GM19397 (cell line): Measurements from ENCODE around the gene ACOXL.
A peak's percentile ranks its signal among the peaks of the same experiment; 100 is the strongest.
"Not testable (repeated sequence)": the region's sequence is repeated elsewhere in the genome, so short reads cannot be mapped to it uniquely, and the experiment has no call there.

Experiments
- ATAC-seq: cut with Tn5 transposase; IDR thresholded peaks from one replicate; pipeline ENCODE4 v1.9.1; 2021; ENCODE audit warnings: mild to moderate bottlenecking, moderate library complexity; ENCODE audit not compliant: unreplicated experiment

Gene ACOXL

DNA sequence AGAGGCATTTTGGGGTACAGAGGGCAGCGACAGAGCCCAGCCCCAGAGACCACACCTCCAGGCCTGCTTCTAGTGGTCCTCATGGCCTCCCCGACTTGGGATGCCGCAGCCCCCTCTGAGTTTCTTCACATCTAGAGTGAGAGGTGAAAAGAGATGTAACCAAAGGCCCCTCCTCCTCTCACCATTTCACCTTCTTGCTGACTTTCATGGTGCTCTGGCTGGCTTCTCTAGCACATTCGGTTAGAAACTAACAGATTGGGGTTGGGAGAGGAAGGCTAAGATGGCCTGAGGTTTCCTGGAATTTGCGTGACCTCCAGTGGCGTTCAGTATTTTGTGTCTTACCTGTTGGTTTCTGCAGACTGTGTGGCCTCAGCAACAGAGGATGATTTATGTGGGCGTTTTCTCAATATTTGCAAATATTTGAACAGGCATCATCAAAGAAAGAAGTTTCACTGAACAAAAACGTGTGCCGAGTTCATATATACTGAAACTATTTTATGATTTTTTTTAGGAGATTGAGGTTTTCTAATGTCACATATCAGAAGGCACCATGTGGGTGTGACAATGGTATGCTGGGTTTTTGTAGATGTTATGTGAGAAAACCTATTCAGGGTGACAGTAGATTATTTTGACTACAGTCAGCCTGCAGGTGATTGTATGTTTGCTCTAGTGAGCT lies 318.5 kb downstream of the ACOXL start:
- ATAC-seq: no peak

DNA sequence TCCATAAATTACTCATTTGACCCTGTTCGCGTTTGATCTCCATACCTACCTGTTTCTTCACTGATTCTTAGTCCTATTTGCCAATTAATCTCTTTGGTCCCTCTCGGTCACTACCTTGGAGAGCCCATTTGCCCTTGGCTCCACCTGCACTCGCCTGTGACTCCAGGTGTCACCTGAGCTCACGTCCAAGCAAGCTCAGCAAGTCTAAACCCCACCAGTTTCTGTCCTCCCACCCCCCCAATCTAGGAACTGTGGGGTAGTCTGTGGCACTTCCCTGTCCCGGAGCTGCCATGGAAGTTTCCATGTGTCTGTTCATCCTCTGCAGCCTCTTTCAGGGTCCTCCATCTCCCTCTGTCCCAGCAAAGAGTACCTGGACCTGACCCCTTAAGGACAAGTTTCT lies 320.2 kb downstream of the ACOXL start:
- no peak for ATAC-seq

DNA sequence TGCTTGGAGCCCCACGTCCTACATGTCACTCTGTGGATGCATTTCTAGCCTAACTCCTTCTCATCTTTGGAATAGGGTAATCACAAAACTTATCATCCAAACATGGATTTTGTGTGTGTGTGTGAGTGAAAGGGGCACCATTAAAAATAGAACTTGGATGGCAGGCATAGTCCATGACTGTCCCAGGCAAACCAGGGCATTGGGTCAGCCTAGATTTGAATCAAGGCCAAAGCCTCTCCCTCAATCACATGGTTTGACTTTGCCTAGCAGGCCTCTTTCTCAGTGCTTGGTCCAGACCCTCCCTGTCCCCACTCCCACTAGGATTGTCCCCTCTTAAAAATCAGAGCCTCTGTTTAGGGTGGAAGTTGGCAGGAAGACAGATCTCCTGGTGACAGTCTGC lies 320.9 kb downstream of the ACOXL start:
- no peak for ATAC-seq

DNA sequence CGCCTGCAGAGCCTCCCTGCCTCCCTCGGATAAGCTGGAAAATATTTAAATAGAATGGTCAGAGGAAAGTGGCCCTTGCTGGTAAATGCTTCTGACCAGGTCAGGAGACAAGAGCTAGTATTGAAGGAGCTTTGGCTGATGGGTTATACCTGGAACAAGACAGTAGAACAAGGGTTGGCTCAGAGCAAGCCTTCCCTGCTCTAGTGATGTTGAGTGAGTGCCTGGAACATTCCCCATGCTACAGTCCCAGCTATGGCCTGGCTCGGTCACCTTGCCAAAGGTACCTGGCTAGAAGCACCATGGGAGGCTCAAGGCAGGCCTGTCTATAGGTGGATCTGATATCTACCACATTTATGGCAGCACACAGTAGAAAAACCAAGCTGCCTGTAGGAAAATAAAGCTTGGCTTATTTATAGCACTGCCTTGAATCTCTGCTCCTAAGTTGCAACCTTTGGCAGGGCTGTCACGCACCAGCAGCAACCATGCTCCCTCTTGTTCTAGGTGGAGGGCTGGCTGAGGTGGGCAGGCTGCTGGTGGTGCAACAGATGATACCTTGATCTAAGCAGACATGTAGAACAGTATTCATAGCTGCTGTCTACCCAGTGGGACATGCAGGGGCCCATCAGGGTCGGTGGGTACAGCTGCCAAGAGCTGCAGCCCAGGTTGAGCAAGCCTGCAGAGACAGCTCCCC lies 321.6 kb downstream of the ACOXL start:
- no peak for ATAC-seq

DNA sequence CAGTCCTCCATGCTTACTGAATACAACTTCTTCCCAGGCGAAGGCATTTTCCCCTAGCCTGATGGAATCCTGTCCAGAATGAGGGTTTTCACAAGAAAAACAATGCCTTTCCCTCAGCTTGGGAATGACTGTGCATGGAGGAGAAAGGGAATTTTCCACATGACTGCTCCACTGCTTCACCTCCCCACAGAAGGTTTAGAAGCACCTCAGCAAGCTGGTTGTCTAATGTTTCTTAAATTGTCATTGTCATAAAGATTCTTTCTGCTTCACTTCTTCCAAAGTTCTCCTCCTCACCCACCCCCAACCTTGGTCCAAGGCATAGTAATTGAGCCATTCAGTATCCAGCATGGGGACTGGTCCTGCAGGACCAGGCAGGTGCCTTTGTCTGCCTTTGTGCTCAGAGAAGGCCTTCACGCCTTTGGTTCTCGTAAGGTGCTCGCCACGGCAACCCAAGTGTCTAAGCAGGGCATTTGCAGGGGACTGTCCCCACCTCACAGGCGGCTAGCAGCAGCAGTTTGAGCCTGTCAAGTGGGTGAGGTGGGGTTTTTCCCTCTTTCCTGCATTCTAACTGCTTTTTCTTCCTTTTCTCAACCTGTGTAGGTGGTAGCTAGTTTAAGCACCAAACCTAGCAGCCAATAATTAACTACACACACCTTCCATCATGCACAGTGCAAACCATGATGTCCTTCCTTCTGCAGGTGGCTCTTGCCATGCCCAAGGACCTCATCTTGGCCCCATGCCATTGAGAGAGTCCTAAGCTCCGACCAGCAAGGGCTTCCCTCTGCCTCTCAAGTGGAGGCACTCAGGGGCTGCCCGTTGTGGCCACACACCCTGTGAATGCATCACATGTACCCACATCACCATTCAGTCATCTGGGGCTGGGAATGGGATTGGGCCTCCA lies 322.7 kb downstream of the ACOXL start:
- ATAC-seq: peak; percentile 54

DNA sequence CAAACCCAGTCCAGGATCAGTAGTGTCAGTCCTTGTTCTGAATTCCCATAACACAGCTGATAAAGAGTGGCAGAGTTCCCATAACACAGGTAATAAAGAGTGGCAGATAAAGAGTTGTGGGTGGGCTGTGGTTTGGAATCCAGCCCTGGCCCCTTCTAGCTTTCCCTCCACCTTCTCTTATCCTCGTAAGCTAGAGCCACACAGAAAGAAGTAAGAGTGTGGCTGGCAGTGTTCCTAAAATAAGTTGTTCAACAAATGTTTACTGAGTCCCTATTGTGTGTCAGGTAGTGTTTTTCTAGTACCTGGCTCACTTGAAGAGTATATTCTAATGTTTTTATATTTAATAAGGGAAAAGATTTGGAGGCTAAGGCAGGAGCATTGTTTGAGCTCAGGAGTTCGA lies 323.4 kb downstream of the ACOXL start:
- no peak for ATAC-seq

DNA sequence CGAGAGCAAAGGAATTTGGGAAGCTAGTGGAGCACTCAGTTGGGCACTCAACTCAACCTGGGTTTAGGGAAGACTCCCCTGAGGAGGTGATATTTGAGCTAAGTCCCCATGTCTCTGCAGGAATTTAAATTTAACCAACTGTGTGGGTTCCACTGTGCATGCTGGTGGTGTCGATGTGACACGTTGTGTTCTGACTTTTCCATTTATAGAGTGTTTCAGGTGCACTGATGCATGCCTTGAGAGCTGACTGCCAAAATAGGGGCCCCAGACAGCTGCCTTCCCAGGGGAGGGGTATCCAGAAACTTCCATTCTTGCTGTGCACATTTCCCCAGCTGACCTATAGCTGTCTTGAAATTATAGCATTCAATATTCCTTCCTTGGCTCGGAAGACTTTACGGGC lies 324.7 kb downstream of the ACOXL start:
- ATAC-seq: no peak

DNA sequence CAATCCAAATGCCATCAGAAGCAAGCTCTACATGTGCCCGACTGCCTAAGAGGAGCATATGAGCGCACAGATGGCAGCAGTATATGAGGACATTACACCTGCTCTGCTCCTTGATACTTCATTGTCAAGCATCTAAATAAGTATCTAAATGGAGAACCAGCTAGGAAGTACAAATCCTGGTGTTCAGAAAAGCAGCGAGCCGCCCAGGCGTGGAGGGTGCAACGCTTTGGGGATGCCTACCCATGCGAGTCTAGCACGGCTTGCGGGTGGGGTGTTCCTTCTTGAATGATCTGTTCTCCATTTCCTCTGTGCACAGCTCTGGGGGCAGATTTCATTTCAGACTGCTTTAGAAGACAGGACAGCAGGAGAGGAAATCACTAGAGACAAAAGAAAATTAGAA lies 325.3 kb downstream of the ACOXL start:
- no peak for ATAC-seq

DNA sequence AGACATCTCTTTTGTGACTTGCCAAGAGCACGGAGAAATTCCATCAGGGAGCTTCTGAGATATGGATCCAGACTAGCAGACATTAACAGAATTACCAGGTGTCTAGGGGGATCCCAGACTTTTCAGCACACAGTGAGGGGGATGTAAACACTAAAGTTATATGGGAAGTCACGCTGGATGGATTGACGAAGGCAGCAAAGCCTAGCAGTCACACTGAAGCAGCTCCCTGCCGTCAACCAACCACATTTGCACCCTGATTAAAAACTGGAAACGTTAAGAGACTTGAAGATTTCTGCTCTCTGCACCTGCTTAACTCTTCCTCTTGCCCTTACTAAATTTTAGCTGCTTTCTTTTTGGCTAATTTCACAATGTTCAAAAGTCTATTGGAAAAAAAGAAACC lies 325.9 kb downstream of the ACOXL start:
- no peak for ATAC-seq

DNA sequence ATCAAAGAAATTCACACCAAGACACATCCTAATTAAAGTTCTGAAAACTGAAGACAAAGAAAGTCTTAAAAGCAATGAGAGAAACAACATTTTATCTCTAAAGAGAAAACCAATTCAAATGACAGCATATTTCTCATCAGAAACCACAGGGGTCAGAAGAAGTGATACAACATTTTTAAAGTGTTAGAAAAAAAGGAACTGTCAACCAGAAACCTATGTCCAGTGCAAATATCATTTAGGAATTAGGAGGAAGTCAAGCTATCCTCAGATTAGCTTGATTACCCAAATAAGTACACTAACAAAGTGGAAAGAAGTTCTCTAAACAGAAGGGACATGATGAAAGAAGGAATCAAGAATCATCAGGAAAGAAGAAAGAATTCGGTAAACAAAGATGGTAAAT lies 328.8 kb downstream of the ACOXL start:
- no peak for ATAC-seq

DNA sequence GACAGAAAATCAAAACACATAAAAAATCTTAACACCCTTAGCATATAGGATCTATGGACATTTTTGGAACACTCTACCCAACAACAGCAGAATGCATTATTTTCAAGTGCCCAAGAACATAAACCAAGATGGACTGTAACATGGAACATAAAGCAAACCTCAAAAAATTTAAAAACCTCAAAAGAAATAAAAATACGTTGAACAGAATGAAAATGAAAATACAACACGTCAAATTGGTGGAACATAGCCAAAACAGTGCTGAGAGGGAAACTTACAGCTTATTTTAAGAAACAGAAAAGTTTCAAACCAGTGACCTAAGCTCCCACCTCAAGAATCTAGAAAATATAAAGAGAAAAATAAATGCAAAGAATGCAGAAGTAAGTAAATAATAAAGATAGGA lies 330.0 kb downstream of the ACOXL start:
- ATAC-seq: peak; percentile 52

DNA sequence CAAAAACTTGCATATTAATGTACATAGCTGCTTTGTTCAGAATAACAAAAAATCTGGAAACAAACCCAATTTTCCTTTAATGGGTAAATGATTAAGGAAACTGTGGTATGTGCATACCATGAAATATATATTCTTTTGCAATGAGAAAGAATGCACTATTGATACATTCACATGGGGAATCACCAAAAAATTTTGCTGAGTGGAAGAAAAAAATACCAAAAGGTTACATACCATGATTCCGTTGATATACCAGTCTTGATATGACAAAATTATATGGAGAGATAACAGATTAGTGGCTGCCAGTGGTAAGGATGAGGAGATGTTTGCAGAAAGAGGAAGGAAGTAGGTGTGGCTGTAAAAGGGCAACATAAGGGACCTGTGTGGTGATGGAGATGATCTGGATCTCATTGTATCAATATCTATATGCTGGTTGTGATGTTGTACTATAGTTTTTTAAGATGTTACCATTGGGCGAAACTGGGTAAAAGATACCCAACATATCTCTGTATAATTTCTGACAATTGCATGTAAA lies 333.8 kb downstream of the ACOXL start:
- no peak for ATAC-seq

DNA sequence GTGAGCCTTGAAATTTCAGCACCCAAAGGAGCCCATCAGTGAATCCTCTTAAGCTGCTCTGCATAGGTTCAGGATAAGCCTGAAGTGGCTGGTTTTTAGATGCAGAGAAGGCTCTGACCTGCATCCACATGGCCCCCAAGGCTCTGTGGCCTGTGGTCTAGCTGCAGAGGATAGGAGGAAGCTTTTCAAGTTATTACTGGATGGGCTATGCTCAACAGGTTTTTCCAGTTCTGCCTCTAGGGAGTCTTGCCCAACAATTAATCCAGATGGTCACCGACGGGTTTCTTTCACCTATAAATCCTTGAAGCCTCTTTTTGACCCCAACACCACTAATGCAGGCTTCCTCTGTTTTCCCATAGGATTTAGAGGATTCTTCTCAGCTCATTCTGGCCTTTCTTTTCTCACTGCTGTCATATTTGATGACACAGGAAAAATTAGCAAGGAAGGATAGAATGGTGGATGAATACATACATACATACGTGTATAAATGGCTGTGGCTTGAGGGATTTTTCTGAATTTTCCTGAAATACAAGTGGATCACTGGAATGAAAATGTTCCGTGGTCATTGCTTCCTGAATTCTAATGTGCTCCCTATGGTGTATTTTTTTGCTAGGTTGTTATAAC lies 336.2 kb downstream of the ACOXL start:
- no peak for ATAC-seq

DNA sequence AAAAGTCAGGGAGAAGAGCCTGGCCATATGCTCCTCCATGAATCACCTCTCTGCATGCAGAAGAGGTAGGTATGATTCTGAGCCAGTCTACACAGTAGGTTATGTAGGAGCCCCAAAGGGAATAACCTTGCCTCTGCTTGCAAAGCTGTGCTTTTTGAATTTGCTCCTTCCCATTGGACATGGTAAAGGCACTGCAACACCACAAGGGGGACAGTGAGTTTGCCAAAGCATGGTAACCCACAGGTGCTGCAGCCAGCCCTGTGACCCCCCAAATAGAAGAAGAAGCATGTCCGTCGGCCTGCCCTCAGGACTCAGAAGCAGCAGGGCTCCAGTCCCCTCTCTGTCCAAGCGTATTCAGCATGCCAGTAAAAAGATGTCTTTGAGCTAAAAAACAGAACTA lies 337.3 kb downstream of the ACOXL start:
- ATAC-seq: no peak

DNA sequence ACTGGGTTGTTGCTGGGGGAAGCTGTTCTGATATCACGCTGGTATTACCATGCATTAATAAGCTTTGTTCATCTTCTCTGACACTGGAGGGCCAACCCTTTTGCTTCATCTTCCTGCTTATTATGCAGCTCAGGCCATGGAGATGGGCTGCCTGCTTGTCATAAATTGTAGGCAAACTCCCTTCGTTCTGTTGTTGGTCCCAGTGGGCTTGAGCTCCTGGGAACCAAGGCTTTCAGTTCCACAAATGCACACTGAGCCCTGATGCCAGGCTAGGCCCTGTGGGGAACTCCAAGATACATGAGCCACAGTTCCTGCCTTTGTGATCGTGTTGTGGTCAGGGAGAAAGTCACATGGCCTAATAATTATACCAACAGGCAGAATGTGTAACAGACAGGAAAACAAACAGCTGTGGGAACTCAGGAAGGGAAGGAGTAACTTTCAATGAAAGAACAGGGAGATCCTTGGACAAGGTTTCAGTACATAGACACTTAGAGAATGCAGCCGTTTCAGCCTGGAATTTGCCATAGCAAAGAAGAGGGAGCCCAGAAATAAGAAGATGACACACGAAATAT lies 339.3 kb downstream of the ACOXL start:
- ATAC-seq: no peak

DNA sequence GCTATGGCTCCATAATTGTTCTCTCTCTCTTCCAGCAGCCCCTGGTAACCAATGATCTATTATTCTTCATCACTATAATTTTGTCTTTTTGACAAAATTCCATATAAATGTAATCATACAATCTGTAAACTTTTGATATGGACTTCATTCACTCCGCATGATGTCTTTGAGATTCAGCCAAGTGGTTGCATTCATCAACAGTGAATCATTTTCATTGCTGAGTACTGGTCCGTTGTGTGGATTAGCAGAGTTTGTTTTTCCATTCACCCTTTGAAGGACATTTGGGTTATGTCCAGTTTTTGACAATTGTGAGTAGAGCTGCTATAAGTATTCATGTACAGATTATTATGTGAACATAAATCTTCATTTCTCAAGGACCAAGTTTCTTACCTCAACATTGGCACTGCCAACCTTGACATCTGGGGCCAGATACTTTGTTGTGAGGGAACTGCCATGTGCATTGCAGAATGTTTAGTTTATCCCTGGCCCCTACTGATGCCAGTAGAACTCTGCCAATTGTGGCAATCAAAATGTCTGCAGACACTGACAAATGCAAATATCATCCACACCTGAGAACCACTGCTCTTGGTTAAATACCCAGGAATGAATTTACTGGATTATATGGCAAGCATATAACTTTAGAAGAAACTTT lies 340.0 kb downstream of the ACOXL start:
- ATAC-seq: no peak

DNA sequence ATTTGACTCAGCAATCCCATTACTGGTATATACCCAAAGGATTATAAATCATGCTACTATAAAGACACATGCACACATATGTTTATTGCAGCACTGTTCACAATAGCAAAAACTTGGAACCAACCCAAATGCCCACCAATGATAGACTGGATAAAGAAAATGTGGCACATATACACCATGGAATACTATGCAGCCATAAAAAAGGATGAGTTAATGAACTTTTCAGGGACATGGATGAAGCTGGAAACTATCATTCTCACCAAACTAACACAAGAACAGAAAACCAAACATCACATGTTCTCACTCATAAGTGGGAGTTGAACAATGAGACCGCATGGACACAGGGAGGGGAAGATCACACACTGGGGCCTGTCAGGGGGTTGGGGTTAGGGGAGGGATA lies 350.3 kb downstream of the ACOXL start:
- not testable (repeated sequence) for ATAC-seq

DNA sequence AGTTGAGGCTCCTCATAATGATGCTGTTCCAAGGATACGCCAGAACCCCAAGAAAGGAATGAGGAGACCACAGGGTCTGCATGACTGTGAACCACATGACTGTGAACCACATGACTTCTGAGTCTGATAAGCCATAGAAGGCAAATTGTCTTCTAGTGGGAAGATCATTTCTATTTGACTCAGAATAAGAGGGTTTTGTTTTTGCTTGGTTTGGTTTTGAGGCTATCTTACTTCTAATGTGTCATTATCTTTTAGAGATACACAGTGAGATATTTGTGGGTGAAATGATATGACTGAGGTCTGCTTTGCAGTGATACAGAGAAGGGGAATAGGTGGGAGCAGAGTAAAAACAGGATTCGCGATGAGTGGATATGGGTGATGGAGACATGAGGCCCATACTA lies 359.4 kb downstream of the ACOXL start:
- ATAC-seq: no peak

DNA sequence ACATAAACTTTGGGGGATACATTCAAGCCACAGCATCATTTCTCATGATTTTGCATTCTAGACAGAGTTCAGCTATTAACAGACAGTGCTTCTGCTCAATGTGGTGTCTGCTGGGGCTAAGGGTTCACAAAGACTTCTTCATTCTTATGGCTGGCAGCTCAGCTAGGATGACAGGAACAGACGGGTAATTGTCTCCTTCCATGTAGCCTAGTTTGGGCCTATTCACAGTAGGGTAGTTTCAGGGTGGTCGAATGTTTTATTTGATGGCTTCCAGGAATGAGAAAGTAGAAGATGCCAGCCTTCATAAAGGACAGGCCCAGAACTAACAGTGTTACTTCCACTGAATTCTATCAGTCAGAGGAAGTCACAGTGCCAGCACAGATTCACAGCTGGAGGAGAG lies 362.3 kb downstream of the ACOXL start:
- ATAC-seq: no peak

DNA sequence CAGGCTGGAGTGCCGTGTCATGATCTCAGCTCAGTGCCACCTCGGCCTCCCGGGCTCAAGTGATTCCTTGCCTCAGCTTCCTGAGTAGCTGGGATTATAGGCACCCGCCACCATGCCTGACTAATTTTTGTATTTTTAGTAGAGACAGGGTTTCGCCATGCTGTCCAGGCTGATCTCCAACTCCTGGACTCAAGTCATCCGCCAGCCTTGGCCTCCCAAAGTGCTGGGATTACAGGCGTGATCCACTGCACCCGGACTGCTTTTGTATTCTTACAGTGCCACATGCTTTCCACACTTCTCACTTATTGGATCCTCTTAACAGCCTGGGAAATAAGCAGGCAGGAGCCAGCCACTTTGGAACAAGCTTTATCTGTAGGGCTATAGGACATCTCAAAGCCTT lies 363.1 kb downstream of the ACOXL start:
- no peak for ATAC-seq
